ENCODE data around the gene SNRPD1.
A peak's percentile ranks its signal among the peaks of the same experiment; 100 is the strongest.
"Not testable (repeated sequence)": the region's sequence is repeated elsewhere in the genome, so short reads cannot be mapped to it uniquely, and the experiment has no call there.

SNRPD1 gene

GRCh38 chr18:21612125-21613039 is at the start of gene SNRPD1:
Gene SNRPD1 (plus strand): TSS chr18:21612314. CDS start chr18:21612430, 116 bp downstream.
- peak within 1 kb of the TSS; percentile 96 for H3K27ac ChIP-seq
- TF ChIP-seq CTCF (IDR thresholded peaks at IDR 0.05) (peak; percentile 97), ZFX (IDR thresholded peaks at IDR 0.05; ENCODE audit: borderline replicate concordance) (peak; percentile 68; the same call in 1 of the 2 replicates)

GRCh38 chr18:21571772-21572171 is 40.3 kb upstream of the SNRPD1 start:
- no peak for TF ChIP-seq CTCF (IDR thresholded peaks at IDR 0.05)
- TF ChIP-seq ZFX (IDR thresholded peaks at IDR 0.05; ENCODE audit: borderline replicate concordance): no peak
- no peak overlapping the region for H3K27ac ChIP-seq

GRCh38 chr18:21575656-21576055 is 36.5 kb upstream of the SNRPD1 start:
- H3K27ac ChIP-seq: no peak overlapping the region
- no peak for TF ChIP-seq CTCF (IDR thresholded peaks at IDR 0.05)
- no peak for TF ChIP-seq ZFX (IDR thresholded peaks at IDR 0.05; ENCODE audit: borderline replicate concordance)

GRCh38 chr18:21584391-21584790 is 27.7 kb upstream of the SNRPD1 start:
- no peak for TF ChIP-seq CTCF (IDR thresholded peaks at IDR 0.05)
- no peak for TF ChIP-seq ZFX (IDR thresholded peaks at IDR 0.05; ENCODE audit: borderline replicate concordance)
- no peak overlapping the region for H3K27ac ChIP-seq

GRCh38 chr18:21592361-21592760 is 19.8 kb upstream of the SNRPD1 start:
- H3K27ac ChIP-seq: not testable (repeated sequence)

GRCh38 chr18:21593540-21594257 is 18.4 kb upstream of the SNRPD1 start:
- no peak for TF ChIP-seq CTCF (IDR thresholded peaks at IDR 0.05)
- TF ChIP-seq ZFX (IDR thresholded peaks at IDR 0.05; ENCODE audit: borderline replicate concordance): no peak
- no peak overlapping the region for H3K27ac ChIP-seq

GRCh38 chr18:21597620-21598019 is 14.5 kb upstream of the SNRPD1 start:
- no peak overlapping the region for H3K27ac ChIP-seq
- TF ChIP-seq ZFX (IDR thresholded peaks at IDR 0.05; ENCODE audit: borderline replicate concordance) (no peak), CTCF (IDR thresholded peaks at IDR 0.05) (no peak)

All from 22Rv1 (cell line).